HG03045 (cell line): ENCODE data around the gene IL24.
"Not testable (repeated sequence)": the region's sequence is repeated elsewhere in the genome, so short reads cannot be mapped to it uniquely, and the experiment has no call there.

Source experiments
- ATAC-seq: cut with Tn5 transposase; IDR thresholded peaks from one replicate; pipeline ENCODE4 v1.9.1; 2021; ENCODE audit warnings: mild to moderate bottlenecking, moderate library complexity; ENCODE audit not compliant: unreplicated experiment

IL24 gene

GRCh38 chr1:206897175-206897574 lies at the start of gene IL24:
Gene IL24, plus strand, starts transcription at chr1:206897443. Its CDS starts 390 bp downstream, at chr1:206897833.
- ATAC-seq = no peak

DNA sequence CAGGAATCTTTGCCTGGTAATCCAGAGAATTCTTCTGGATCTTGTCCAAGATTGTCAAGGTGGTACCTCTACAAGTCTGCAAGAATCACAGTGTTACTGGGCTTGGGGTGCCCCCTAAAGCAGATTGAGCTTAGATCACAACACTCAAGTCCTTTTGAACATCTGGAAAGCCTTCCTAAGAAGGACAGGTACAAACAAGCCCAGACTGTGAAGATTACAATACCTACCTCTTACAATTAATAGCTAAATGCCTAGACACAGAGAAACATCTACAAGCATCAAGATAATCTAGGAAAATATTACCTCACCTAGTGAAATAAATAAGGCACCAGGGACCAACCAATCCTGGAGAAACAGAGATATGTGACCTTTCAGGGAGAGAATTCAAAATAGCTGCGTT lies 49.3 kb upstream of the IL24 start:
- ATAC-seq = no peak

GRCh38 chr1:206850401-206850800 lies 46.8 kb upstream of the IL24 start:
- no peak for ATAC-seq

DNA sequence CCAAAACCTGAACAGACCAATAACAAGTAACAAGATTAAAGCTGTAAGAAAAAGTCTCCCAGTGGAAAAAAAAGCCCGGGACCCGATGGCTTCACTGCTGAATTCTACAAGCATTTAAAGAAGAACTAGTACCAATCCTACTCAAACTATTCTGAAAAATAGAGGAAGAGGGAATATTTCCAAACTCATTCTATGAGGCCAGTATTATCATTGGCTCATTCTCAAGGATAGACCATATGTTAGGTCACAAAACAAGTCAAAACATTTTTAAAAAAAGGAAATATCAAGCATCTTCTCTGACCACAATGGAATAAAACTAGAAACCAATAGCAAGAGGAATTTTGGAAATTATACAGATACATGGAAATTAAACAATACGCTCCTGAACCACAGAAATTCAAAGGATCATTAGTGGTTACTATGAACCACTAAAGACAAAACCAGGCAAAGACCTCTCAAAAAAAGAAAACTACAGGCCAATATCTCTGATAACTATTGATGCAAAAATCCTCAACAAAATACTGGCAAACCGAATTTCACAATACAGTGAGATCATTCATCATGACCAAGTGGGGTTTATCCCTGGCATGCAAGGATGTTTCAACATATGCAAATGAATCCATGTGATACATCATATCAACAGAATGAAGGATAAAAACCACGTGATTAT lies 45.8 kb upstream of the IL24 start:
- no peak for ATAC-seq

- not testable (repeated sequence) for ATAC-seq
These were observed 44.6 kb upstream of the IL24 start for GRCh38 chr1:206852662-206853061.

GRCh38 chr1:206853696-206854095 lies 43.5 kb upstream of the IL24 start:
- ATAC-seq = not testable (repeated sequence)

DNA sequence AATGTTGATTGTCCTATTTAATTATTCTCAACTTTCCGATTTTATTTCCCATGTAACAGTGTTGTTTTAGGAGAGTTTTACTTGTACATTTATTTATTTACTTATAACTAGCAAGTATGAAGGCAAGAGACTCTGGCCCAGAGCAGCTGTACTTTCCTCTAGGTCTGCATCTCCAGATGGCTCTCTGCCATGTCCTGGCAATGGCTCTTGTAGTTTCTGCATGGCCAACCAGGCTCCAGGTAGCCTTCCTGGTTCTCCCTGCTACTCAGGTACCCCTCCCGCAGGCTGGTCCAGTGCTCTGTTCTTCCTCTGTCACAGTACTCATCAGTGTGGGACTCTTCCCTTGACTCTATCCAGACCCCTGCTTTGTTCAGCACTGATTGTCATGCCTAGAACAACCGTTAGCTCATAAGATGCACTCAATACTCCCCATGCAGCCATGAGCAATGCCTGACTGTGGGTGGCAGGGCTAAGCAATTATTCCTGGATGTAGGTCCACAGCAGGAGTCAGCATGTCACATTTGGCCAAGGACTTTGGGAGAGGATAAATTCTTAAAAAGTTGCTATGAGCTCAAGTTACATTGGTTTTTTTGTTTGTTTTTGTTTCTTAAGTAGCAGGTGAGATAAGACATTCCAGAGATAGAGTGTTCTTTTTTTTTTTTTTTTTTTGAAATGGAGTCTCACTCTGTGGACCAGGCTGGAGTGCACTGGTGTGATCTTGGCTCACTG lies 42.7 kb upstream of the IL24 start:
- ATAC-seq = no peak

GRCh38 chr1:206855859-206856258 lies 41.4 kb upstream of the IL24 start:
- no peak for ATAC-seq

- no peak for ATAC-seq
These were observed 40.4 kb upstream of the IL24 start for GRCh38 chr1:206856674-206857464.

- no peak for ATAC-seq
These were observed 38.1 kb upstream of the IL24 start for GRCh38 chr1:206859082-206859521.

DNA sequence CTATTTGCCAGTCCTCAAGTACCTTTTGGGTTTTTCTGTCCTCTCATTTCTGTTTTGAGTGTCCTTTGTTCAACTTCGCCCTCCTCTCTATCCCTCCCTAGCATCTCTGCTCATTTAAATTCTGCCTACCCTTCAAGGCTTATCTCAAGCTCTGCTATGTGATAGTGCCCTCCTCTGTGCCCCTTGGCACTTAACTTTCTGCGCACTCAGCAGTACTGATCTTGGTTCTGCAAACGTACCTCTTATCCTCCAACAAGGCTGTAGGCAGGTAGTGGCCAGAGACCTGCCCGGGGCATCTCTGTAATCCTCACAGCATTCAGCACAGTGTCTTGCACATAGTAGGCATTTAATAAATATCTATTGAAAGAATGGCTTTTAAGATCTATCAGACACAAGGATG lies 37.1 kb upstream of the IL24 start:
- ATAC-seq = no peak

GRCh38 chr1:206863266-206863665 lies 34.0 kb upstream of the IL24 start:
- no peak for ATAC-seq

DNA sequence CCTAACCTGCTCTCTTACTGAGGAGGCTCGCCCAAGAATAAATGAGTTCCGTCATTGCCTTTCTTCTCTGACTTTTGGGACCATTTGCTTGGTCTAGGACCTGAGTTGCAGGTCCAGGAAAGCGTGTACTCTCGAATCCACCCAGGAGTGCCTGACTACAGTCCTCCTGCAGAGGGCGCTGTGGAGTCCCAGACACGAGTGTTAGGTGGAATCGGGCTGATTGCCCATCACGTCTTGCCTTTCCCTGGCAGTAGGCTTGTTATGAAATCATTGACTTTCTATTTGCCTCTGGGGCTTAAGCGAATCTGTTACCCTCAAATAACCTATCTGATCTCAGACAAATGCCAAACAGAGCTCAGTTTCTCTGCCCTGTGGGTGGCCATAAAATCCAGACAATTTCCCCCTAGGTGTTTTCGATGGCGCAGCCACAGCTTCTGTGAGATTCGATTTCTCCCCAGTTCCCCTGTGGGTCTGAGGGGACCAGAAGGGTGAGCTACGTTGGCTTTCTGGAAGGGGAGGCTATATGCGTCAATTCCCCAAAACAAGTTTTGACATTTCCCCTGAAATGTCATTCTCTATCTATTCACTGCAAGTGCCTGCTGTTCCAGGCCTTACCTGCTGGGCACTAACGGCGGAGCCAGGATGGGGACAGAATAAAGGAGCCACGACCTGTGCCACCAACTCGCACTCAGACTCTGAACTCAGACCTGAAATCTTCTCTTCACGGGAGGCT lies 32.1 kb upstream of the IL24 start, which contains the start of gene IL20:
IL20 (plus strand) TSS at position 685 of the 733 bp plus-strand sequence. CDS start 230 bp downstream, outside the sequence.
- ATAC-seq = no peak

DNA sequence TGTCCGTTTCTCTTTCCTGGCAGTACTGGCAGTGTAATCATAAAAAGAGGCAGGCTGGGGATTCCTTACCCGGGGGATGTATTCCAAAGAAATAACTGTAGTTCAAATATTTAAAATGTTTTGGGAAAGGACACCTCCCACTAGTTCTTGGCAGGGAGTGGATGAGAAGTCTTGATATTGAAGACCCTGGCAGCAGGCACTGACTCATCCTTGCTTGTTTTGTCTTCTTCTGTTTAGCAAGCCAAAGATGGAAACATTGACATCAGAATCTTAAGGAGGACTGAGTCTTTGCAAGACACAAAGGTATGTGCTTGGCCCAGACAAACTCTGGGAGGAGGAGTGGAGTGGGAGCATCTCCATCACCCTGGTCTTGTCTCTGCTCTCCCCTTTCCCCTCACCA lies 31.2 kb upstream of the IL24 start:
- no peak for ATAC-seq

- ATAC-seq = no peak
These were observed 30.0 kb upstream of the IL24 start for GRCh38 chr1:206867239-206867638.

GRCh38 chr1:206867716-206868115 lies 29.5 kb upstream of the IL24 start:
- no peak for ATAC-seq

DNA sequence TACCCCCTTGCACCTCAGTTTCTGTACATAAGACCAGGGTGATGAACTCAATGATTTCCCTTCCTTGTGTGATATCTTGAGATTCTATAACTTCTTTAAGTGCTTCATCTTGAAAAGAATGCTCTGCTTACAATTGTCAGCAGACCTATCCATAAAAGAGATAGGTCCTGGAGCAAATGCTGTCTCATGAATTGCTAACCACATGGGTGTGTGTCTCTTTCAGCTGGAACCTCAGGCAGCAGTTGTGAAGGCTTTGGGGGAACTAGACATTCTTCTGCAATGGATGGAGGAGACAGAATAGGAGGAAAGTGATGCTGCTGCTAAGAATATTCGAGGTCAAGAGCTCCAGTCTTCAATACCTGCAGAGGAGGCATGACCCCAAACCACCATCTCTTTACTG lies 29.0 kb upstream of the IL24 start:
- ATAC-seq = no peak

- no peak for ATAC-seq
These were observed 25.1 kb upstream of the IL24 start for GRCh38 chr1:206872139-206872538.

- no peak for ATAC-seq
These were observed 23.5 kb upstream of the IL24 start for GRCh38 chr1:206873603-206874188.

GRCh38 chr1:206875752-206876377 lies 21.4 kb upstream of the IL24 start:
- no peak for ATAC-seq
